Measurements from ENCODE around the gene C4BPA.

The C4BPA gene

GRCh38 chr1:207194197-207194596 lies 90.2 kb downstream of the C4BPA start:
- DNase-seq = no peak
